ENCODE measurements around the gene PTBP3.

Gene PTBP3

GRCh38 chr9:112168197-112168596 lies 165.2 kb downstream of the PTBP3 start:
- TF ChIP-seq CTCF (IDR thresholded peaks at IDR 0.05; ENCODE audit: low read depth, low read length) (no peak), POLR2A (IDR thresholded peaks at IDR 0.05; ENCODE audit: extremely low read depth, insufficient read length) (no peak), MYC (IDR thresholded peaks at IDR 0.05; ENCODE audit: low read depth, low read length) (no peak), MAX (IDR thresholded peaks at IDR 0.05; ENCODE audit: low read depth, low read length) (no peak)
- no peak for DNase-seq (ENCODE audit: low read depth)
- no peak overlapping the region for H3K4me3 ChIP-seq (ENCODE audit: low read depth, low read length)

Data from NB4 (cell line).